Endodermal cell (in vitro differentiated cells): Measurements from ENCODE around the gene LAMTOR1. TPM values are rescaled to one million over a fixed set of nuclear protein-coding genes. Genes with fewer than 3 reads are reported as not detected.

ENCODE experiments used
- DNase-seq: peaks from one replicate; pipeline ENCODE4 v3.0.0-alpha.2; 2017
- H3K27ac ChIP-seq: 2 replicates; pipeline ENCODE4 v1.5.1; 2013; ENCODE audit warnings: mild to moderate bottlenecking, low read depth, low read length, moderate library complexity
- H3K27me3 ChIP-seq: 2 replicates; pipeline ENCODE4 v1.6.1; 2013; ENCODE audit warnings: mild to moderate bottlenecking, low read length, moderate library complexity; ENCODE audit not compliant: insufficient read depth, control insufficient read depth, poor library complexity, severe bottlenecking
- H3K36me3 ChIP-seq: 2 replicates; pipeline ENCODE4 v1.7.0; 2013; ENCODE audit warnings: mild to moderate bottlenecking, low read length, moderate library complexity; ENCODE audit not compliant: control insufficient read depth, insufficient read depth
- H3K4me1 ChIP-seq: one replicate; pipeline ENCODE4 v1.7.0; 2013; ENCODE audit warnings: low read length; ENCODE audit not compliant: control insufficient read depth, insufficient read depth
- H3K4me3 ChIP-seq: 2 replicates; pipeline ENCODE4 v1.5.1; 2013; ENCODE audit warnings: mild to moderate bottlenecking, low read length, moderate library complexity
- H3K9ac ChIP-seq: 2 replicates; pipeline ENCODE4 v1.6.1; 2013; ENCODE audit warnings: mild to moderate bottlenecking, low read length, moderate library complexity; ENCODE audit not compliant: poor library complexity, severe bottlenecking; ENCODE audit errors: extremely low read depth
- H3K9me3 ChIP-seq: 2 replicates; pipeline ENCODE4 v1.6.1; 2013; ENCODE audit warnings: mild to moderate bottlenecking, low read length, moderate library complexity; ENCODE audit not compliant: control insufficient read depth
- H3K27ac Mint-ChIP-seq: 2 replicates; pipeline ENCODE4 v1.8.0; 2020; ENCODE audit warnings: mixed read lengths
- H3K27me3 Mint-ChIP-seq: 2 replicates; pipeline ENCODE4 v1.8.0; 2021; ENCODE audit warnings: mild to moderate bottlenecking, mixed read lengths; ENCODE audit not compliant: insufficient read depth
- H3K36me3 Mint-ChIP-seq: 2 replicates; pipeline ENCODE4 v1.8.0; 2020; ENCODE audit warnings: low read depth, mixed read lengths
- H3K4me1 Mint-ChIP-seq: 2 replicates; pipeline ENCODE4 v1.8.0; 2020; ENCODE audit warnings: mixed read lengths
- H3K4me3 Mint-ChIP-seq: 2 replicates; pipeline ENCODE4 v1.8.0; 2020; ENCODE audit warnings: mild to moderate bottlenecking, moderate library complexity, mixed read lengths
- H3K9me3 Mint-ChIP-seq: 2 replicates; pipeline ENCODE4 v1.8.0; 2020; ENCODE audit warnings: mild to moderate bottlenecking, mixed read lengths
- WGBS, 2 experiments: methylation state at CpG; one replicate each; pipeline versions ENCODE4 v1.1.5 to v1.1.7; 2013; ENCODE audit warnings: missing lambda C conversion rate in 2 of 2, mixed read lengths in 1 of 2; ENCODE audit not compliant: insufficient coverage in 1 of 2, insufficient read length in 1 of 2; 5-methylcytosine and 5-hydroxymethylcytosine counted together
- total RNA-seq, 2 donors: library from RNA; stranded (reverse); fragmentation: NEBNext Ultra II Directional in 1 of 2; extraction: Animal tissue kit (Norgen Biotek cat#: 25700) in 1 of 2; gene quantifications; 2 replicates in 1 of 2; 3 replicates in 1 of 2; pipeline ENCODE4 v1.2.1, GENCODE V29; 2021
- TF ChIP-seq, protein P1 (sequence below): fragments of 200-600 bp; sonication (generic); conservative IDR thresholded peaks from 2 replicates; pipeline ENCODE4 v1.5.0; 2021; ENCODE audit warnings: antibody characterized with exemption, mild to moderate bottlenecking

Gene LAMTOR1
- total RNA-seq, 2 donors from 2014 or later: 92.0 to 104 TPM

DNA sequence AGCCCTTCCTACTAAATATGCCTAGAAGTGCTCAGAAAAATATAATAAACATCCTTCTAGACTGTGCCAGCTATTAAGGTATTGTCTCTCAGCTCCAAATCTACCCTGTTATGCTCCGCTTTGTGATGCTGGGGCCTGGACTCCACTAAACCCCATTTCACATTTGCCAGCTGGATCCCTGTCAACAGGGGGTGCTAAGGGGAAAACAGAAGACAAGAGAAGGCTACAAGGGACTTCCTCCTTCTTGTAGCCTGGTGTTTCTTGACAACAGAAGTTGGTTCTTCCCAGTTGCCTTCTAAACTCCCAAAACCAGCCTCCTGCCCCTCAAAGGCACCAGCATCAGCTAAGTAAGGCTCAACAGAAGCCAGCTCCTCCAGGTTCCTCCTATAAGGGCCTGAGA, 28.0 kb downstream of the LAMTOR1 start:
- no peak overlapping the region for H3K27ac ChIP-seq
- peaks cover 4% of the 10 kb centered on the region for H3K36me3 ChIP-seq
- H3K27me3 Mint-ChIP-seq: no peaks in the 10 kb centered on the region
- TF ChIP-seq, protein P1, sequence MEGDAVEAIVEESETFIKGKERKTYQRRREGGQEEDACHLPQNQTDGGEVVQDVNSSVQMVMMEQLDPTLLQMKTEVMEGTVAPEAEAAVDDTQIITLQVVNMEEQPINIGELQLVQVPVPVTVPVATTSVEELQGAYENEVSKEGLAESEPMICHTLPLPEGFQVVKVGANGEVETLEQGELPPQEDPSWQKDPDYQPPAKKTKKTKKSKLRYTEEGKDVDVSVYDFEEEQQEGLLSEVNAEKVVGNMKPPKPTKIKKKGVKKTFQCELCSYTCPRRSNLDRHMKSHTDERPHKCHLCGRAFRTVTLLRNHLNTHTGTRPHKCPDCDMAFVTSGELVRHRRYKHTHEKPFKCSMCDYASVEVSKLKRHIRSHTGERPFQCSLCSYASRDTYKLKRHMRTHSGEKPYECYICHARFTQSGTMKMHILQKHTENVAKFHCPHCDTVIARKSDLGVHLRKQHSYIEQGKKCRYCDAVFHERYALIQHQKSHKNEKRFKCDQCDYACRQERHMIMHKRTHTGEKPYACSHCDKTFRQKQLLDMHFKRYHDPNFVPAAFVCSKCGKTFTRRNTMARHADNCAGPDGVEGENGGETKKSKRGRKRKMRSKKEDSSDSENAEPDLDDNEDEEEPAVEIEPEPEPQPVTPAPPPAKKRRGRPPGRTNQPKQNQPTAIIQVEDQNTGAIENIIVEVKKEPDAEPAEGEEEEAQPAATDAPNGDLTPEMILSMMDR: peak; percentile 58
- no peaks in the 10 kb centered on the region for H3K9me3 ChIP-seq
- H3K4me1 ChIP-seq: no peaks in the 10 kb centered on the region
- no peak overlapping the region for H3K4me3 ChIP-seq
- H3K9me3 Mint-ChIP-seq: no peaks in the 10 kb centered on the region
- H3K9ac ChIP-seq: no peak overlapping the region
- 100% methylated on average over 1 of the region's 1 CpG for WGBS, 2 experiments
- H3K27ac Mint-ChIP-seq: peak overlapping the region; percentile 84
- H3K27me3 ChIP-seq: no peaks in the 10 kb centered on the region
- peak; percentile 66 for DNase-seq
- no peak overlapping the region for H3K4me3 Mint-ChIP-seq
- H3K4me1 Mint-ChIP-seq: peaks cover 24% of the 10 kb centered on the region
- peaks cover 11% of the 10 kb centered on the region for H3K36me3 Mint-ChIP-seq

DNA sequence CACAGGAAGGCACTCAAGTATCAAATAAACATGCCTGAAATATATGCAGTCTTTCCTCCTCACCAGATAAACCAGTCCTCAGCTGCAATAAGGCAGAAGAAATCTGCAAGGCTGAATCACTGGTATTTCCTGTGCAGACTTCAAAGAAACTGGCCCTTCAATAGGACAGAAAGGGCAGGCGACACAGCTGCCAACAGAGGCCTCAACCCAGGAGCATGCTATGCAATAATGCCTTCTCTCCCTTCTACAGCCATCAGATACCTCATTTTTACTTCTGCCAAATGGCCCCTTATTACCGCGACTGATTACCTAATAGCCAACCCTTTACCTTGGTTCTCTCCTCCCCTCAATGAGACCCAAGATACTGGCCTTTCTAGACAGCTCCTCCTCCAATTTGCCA, 30.7 kb downstream of the LAMTOR1 start:
- whole genome bisulfite sequencing, 2 experiments: 74 to 90% methylated on average over 3 of the region's 3 CpGs
- no peaks in the 10 kb centered on the region for H3K27me3 ChIP-seq
- no peak for DNase-seq
- Mint-ChIP-seq H3K4me3 (no peak overlapping the region), H3K36me3 (peaks cover 18% of the 10 kb centered on the region), H3K27me3 (no peaks in the 10 kb centered on the region), H3K4me1 (peaks cover 38% of the 10 kb centered on the region), H3K9me3 (no peaks in the 10 kb centered on the region), H3K27ac (no peak overlapping the region)
- H3K36me3 ChIP-seq: peaks cover 12% of the 10 kb centered on the region
- H3K4me3 ChIP-seq: no peak overlapping the region
- H3K9ac ChIP-seq: no peak overlapping the region
- TF ChIP-seq, protein P1: no peak
- H3K27ac ChIP-seq: no peak overlapping the region
- peaks cover 2% of the 10 kb centered on the region for H3K4me1 ChIP-seq
- H3K9me3 ChIP-seq: no peaks in the 10 kb centered on the region

GRCh38 chr11:72070491-72070890, 32.6 kb downstream of the LAMTOR1 start:
- Histone ChIP-seq H3K36me3 (peaks cover 13% of the 10 kb centered on the region), H3K4me3 (no peak overlapping the region), H3K9ac (no peak overlapping the region), H3K27me3 (no peaks in the 10 kb centered on the region), H3K27ac (no peak overlapping the region), H3K9me3 (no peaks in the 10 kb centered on the region), H3K4me1 (peaks cover 6% of the 10 kb centered on the region)
- Mint-ChIP-seq H3K4me3 (no peak overlapping the region), H3K9me3 (no peaks in the 10 kb centered on the region), H3K4me1 (peaks cover 45% of the 10 kb centered on the region), H3K27me3 (no peaks in the 10 kb centered on the region), H3K27ac (peak overlapping the region; percentile 67), H3K36me3 (peaks cover 10% of the 10 kb centered on the region)
- WGBS, 2 experiments: 95 to 100% methylated on average over 2 to 7 of the region's 7 CpGs
- DNase-seq: no peak
- TF ChIP-seq, protein P1: no peak
